HL-60 (cell line): ENCODE measurements around the gene SOX6.

Source experiments
- DNase-seq, 2 experiments: peaks; one replicate each; pipeline ENCODE4 v3.0.0-alpha.2; 2010 to 2020; ENCODE audit warnings: low read depth in 1 of 2, low spot score in 1 of 2
- H3K27ac ChIP-seq: fragments of 250-450 bp; sonication (Bioruptor Pico); replicated peaks from 2 replicates; pipeline ENCODE4 v1.5.1; 2020; ENCODE audit warnings: mild to moderate bottlenecking, moderate library complexity
- H3K27me3 ChIP-seq: fragments of 250-450 bp; sonication (Bioruptor Pico); 2 replicates; pipeline ENCODE4 v1.5.1; 2021; ENCODE audit warnings: mild to moderate bottlenecking, moderate library complexity; ENCODE audit not compliant: insufficient read depth, poor library complexity, severe bottlenecking
- H3K4me3 ChIP-seq: replicated peaks from 2 replicates; pipeline ENCODE4 v1.5.1; 2011; ENCODE audit warnings: mild to moderate bottlenecking, control low read depth, low read length; ENCODE audit not compliant: insufficient read depth
- GABPA ChIP-seq: IDR thresholded peaks from 2 replicates; pipeline ENCODE4 v1.6.1; 2012; ENCODE audit warnings: low read depth
- POLR2AphosphoS5 ChIP-seq: IDR thresholded peaks from 2 replicates; pipeline ENCODE4 v1.6.1; 2012; ENCODE audit warnings: low read depth
- SPI1 ChIP-seq: IDR thresholded peaks from 2 replicates; pipeline ENCODE4 v1.6.1; 2012; ENCODE audit warnings: low read depth, mild to moderate bottlenecking, borderline replicate concordance
- TF ChIP-seq, protein P1 (sequence below): IDR thresholded peaks from one replicate; pipeline ENCODE4 v1.5.1; 2011; ENCODE audit warnings: low read length, control low read depth, inconsistent platforms; ENCODE audit not compliant: insufficient read depth
- TF ChIP-seq, protein P2 (sequence below): IDR thresholded peaks from 2 replicates; pipeline ENCODE4 v1.6.1; 2012; ENCODE audit warnings: low read depth; ENCODE audit not compliant: insufficient replicate concordance

The SOX6 gene

DNA sequence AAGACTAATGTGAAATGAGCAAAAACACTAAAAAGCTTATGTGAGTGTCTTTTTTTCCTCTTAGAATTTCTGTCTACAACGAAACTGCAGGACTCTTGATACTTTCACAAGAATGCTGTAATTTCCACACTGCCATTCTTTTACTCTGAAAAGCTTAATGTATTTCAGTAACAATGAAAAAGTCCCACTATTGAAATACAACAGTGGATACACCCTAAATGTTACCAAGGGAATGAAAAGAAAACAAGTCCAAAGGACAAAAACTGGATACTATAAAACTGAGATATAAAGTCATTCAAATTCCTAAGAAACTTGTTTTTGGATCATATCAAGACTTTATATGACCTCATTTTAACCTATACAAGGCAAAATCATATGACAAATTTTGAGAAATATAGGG, 77.4 kb downstream of the SOX6 start:
- TF ChIP-seq, protein P1, sequence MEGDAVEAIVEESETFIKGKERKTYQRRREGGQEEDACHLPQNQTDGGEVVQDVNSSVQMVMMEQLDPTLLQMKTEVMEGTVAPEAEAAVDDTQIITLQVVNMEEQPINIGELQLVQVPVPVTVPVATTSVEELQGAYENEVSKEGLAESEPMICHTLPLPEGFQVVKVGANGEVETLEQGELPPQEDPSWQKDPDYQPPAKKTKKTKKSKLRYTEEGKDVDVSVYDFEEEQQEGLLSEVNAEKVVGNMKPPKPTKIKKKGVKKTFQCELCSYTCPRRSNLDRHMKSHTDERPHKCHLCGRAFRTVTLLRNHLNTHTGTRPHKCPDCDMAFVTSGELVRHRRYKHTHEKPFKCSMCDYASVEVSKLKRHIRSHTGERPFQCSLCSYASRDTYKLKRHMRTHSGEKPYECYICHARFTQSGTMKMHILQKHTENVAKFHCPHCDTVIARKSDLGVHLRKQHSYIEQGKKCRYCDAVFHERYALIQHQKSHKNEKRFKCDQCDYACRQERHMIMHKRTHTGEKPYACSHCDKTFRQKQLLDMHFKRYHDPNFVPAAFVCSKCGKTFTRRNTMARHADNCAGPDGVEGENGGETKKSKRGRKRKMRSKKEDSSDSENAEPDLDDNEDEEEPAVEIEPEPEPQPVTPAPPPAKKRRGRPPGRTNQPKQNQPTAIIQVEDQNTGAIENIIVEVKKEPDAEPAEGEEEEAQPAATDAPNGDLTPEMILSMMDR, result no peak
- TF ChIP-seq POLR2AphosphoS5 (no peak), SPI1 (no peak), GABPA (no peak)
- TF ChIP-seq, protein P2, sequence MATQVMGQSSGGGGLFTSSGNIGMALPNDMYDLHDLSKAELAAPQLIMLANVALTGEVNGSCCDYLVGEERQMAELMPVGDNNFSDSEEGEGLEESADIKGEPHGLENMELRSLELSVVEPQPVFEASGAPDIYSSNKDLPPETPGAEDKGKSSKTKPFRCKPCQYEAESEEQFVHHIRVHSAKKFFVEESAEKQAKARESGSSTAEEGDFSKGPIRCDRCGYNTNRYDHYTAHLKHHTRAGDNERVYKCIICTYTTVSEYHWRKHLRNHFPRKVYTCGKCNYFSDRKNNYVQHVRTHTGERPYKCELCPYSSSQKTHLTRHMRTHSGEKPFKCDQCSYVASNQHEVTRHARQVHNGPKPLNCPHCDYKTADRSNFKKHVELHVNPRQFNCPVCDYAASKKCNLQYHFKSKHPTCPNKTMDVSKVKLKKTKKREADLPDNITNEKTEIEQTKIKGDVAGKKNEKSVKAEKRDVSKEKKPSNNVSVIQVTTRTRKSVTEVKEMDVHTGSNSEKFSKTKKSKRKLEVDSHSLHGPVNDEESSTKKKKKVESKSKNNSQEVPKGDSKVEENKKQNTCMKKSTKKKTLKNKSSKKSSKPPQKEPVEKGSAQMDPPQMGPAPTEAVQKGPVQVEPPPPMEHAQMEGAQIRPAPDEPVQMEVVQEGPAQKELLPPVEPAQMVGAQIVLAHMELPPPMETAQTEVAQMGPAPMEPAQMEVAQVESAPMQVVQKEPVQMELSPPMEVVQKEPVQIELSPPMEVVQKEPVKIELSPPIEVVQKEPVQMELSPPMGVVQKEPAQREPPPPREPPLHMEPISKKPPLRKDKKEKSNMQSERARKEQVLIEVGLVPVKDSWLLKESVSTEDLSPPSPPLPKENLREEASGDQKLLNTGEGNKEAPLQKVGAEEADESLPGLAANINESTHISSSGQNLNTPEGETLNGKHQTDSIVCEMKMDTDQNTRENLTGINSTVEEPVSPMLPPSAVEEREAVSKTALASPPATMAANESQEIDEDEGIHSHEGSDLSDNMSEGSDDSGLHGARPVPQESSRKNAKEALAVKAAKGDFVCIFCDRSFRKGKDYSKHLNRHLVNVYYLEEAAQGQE, result no peak
- no peaks in the 10 kb centered on the region for H3K27me3 ChIP-seq
- no peak overlapping the region for H3K27ac ChIP-seq
- no peak for DNase-seq
- no peak overlapping the region for H3K4me3 ChIP-seq

DNA sequence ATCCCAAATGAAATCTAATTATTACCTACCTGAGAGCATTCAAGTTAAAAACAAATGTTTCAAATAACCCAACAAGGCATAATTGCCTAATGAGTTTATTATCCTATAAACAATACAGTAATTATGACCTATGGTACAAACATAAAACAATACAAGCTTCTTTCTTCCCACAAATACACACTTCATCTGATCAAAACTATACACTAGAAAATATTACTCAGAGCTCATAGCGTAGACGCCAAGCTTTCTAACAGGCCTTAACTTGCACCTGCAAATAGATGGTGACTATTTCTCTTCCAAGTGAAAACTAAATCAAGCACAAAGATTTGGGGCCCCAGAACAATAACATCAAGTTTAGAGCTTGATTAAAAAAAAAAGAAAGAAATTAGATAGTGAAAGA, 78.1 kb downstream of the SOX6 start:
- TF ChIP-seq GABPA (no peak), SPI1 (no peak), POLR2AphosphoS5 (no peak)
- TF ChIP-seq, protein P2, result no peak
- TF ChIP-seq, protein P1, result no peak
- DNase-seq, result no peak
- Histone ChIP-seq H3K4me3 (no peak overlapping the region), H3K27me3 (no peaks in the 10 kb centered on the region), H3K27ac (no peak overlapping the region)

DNA sequence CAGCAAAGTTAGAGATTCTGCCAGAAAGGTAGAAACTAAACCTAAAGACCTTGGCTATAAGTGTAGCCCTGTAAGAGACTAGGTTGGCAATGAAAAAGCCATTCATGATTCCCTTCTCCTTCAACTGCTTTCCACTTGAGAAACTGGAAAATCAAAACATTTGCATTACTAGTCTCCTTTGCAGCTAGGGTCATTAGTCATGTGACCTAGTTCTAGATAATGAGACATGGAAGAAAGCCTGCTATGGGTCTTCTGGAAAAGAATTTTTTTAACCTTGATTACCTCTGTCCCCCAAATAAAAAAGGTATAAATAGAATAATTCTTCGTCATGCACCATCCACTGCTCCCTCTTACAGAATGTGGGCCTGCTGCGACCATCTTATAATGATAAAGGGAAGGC, 80.1 kb downstream of the SOX6 start:
- no peak overlapping the region for H3K4me3 ChIP-seq
- TF ChIP-seq POLR2AphosphoS5 (no peak), SPI1 (no peak), GABPA (no peak)
- TF ChIP-seq, protein P2, result no peak
- TF ChIP-seq, protein P1, result no peak
- no peak for DNase-seq
- H3K27me3 ChIP-seq, result no peaks in the 10 kb centered on the region
- no peak overlapping the region for H3K27ac ChIP-seq
